Vagina (tissue), 2 donors: Measurements from ENCODE around the gene LRRN2. TPM values are rescaled to one million over a fixed set of nuclear protein-coding genes. Genes with fewer than 3 reads are reported as not detected.

ENCODE experiments used
- DNase-seq, 2 donors: peaks; one replicate each; pipeline ENCODE4 v3.0.0-alpha.2; 2017; ENCODE audit errors: extremely low spot score in 2 of 2
- H3K27ac ChIP-seq: fragments of 200-600 bp; sonication (generic); one replicate; pipeline ENCODE4 v1.5.1; 2019
- H3K27me3 ChIP-seq: fragments of 200-600 bp; sonication (generic); one replicate; pipeline ENCODE4 v1.5.1; 2019
- H3K36me3 ChIP-seq, 2 donors: fragments of 200-600 bp; sonication (generic); one replicate each; pipeline ENCODE4 v1.5.1; 2017 to 2019
- H3K4me1 ChIP-seq: fragments of 200-600 bp; sonication (generic); one replicate; pipeline ENCODE4 v1.5.1; 2019
- H3K4me3 ChIP-seq, 2 donors: fragments of 200-600 bp; sonication (generic); 1 replicate in 1 of 2; 2 replicates in 1 of 2; pipeline ENCODE4 v1.5.1; 2016 to 2019
- H3K9me3 ChIP-seq: fragments of 200-600 bp; sonication (generic); one replicate; pipeline ENCODE4 v1.5.1; 2019
- CTCF ChIP-seq, 3 experiments: fragments of 450-650 bp in 2 of 3; fragments of 200-600 bp in 1 of 3; sonication (generic) in 1 of 3; IDR thresholded peaks; one replicate each; pipeline ENCODE4 v1.5.1; 2017 to 2019; ENCODE audit warnings: antibody characterized with exemption in 3 of 3, mild to moderate bottlenecking in 2 of 3, moderate library complexity in 2 of 3
- POLR2A ChIP-seq, 2 donors: fragments of 450-650 bp; IDR thresholded peaks; one replicate each; pipeline ENCODE4 v1.6.1; 2017; ENCODE audit warnings: antibody characterized with exemption in 2 of 2, mild to moderate bottlenecking in 2 of 2, moderate library complexity in 2 of 2
- POLR2AphosphoS5 ChIP-seq, 2 donors: sonication (generic); formaldehyde crosslinking; IDR thresholded peaks; one replicate each; pipeline ENCODE4 v1.9.0; 2017; ENCODE audit warnings: antibody characterized with exemption in 2 of 2, mild to moderate bottlenecking in 2 of 2, low read depth in 1 of 2; ENCODE audit not compliant: insufficient read depth in 1 of 2
- intact Hi-C: fragments of 100-400 bp; cut with DNase I; formaldehyde crosslinking; loops from one replicate; pipeline ENCODE4 v1.15.1; 2023
- total RNA-seq: library from RNA; depleted of rRNA; stranded (reverse); fragments of >200 nt; gene quantifications from one replicate; pipeline ENCODE4 v1.2.3, GENCODE V29; 2016

LRRN2 gene
- total RNA-seq, 1 donor from 2014 or later = 3.4 TPM

- H3K27ac ChIP-seq = no peak overlapping the region
- no peak for TF ChIP-seq CTCF (IDR thresholded peaks at IDR 0.05)
- no peak for TF ChIP-seq POLR2A (IDR thresholded peaks at IDR 0.05)
- TF ChIP-seq POLR2AphosphoS5 (IDR thresholded peaks at IDR 0.05; ENCODE audit: insufficient read depth in 1 of 2, low read depth in 1 of 2) = no peak
- no peak overlapping the region for H3K4me3 ChIP-seq
- no peaks in the 10 kb centered on the region for H3K27me3 ChIP-seq
- no peaks in the 10 kb centered on the region for H3K36me3 ChIP-seq
- intact Hi-C loops = no loop called here
- H3K9me3 ChIP-seq = no peaks in the 10 kb centered on the region
- DNase-seq = no peak
- H3K4me1 ChIP-seq = peaks cover 13% of the 10 kb centered on the region
Measured at GRCh38 chr1:204680051-204680450, 5.5 kb downstream of the LRRN2 start.

- intact Hi-C loops = no loop called here
- TF ChIP-seq CTCF (IDR thresholded peaks at IDR 0.05) (no peak), POLR2AphosphoS5 (IDR thresholded peaks at IDR 0.05; ENCODE audit: insufficient read depth in 1 of 2, low read depth in 1 of 2) (no peak), POLR2A (IDR thresholded peaks at IDR 0.05) (no peak)
Measured at GRCh38 chr1:204678721-204679475, 6.6 kb downstream of the LRRN2 start.

GRCh38 chr1:204677864-204678263 lies 7.7 kb downstream of the LRRN2 start:
- intact Hi-C loops = no loop called here
- Histone ChIP-seq H3K27me3 (no peaks in the 10 kb centered on the region), H3K9me3 (no peaks in the 10 kb centered on the region), H3K4me1 (no peaks in the 10 kb centered on the region), H3K27ac (no peak overlapping the region), H3K36me3 (no peaks in the 10 kb centered on the region), H3K4me3 (no peak overlapping the region)
- TF ChIP-seq POLR2AphosphoS5 (IDR thresholded peaks at IDR 0.05; ENCODE audit: insufficient read depth in 1 of 2, low read depth in 1 of 2) (no peak), CTCF (IDR thresholded peaks at IDR 0.05) (no peak), POLR2A (IDR thresholded peaks at IDR 0.05) (no peak)
- no peak for DNase-seq

More at GRCh38 chr1:204678721-204679475, 6.6 kb downstream of the LRRN2 start:
- no peak overlapping the region for H3K27ac ChIP-seq
- H3K36me3 ChIP-seq = no peaks in the 10 kb centered on the region
- no peak overlapping the region for H3K4me3 ChIP-seq
- no peaks in the 10 kb centered on the region for H3K9me3 ChIP-seq
- peaks cover 2% of the 10 kb centered on the region for H3K4me1 ChIP-seq
- DNase-seq = no peak
- no peaks in the 10 kb centered on the region for H3K27me3 ChIP-seq

GRCh38 chr1:204676043-204676442 lies 9.5 kb downstream of the LRRN2 start:
- Histone ChIP-seq H3K4me3 (no peak overlapping the region), H3K4me1 (no peaks in the 10 kb centered on the region), H3K27me3 (no peaks in the 10 kb centered on the region), H3K36me3 (no peaks in the 10 kb centered on the region), H3K27ac (no peak overlapping the region), H3K9me3 (no peaks in the 10 kb centered on the region)
- TF ChIP-seq POLR2AphosphoS5 (IDR thresholded peaks at IDR 0.05; ENCODE audit: insufficient read depth in 1 of 2, low read depth in 1 of 2) (no peak), POLR2A (IDR thresholded peaks at IDR 0.05) (no peak), CTCF (IDR thresholded peaks at IDR 0.05) (no peak)
- no peak for DNase-seq
- intact Hi-C loops = no loop called here

GRCh38 chr1:204673909-204674649 lies 11.5 kb downstream of the LRRN2 start:
- Histone ChIP-seq H3K4me1 (no peaks in the 10 kb centered on the region), H3K27ac (no peak overlapping the region), H3K27me3 (no peaks in the 10 kb centered on the region), H3K9me3 (no peaks in the 10 kb centered on the region), H3K36me3 (no peaks in the 10 kb centered on the region), H3K4me3 (no peak overlapping the region)
- no peak for TF ChIP-seq POLR2AphosphoS5 (IDR thresholded peaks at IDR 0.05; ENCODE audit: insufficient read depth in 1 of 2, low read depth in 1 of 2)
- no peak for TF ChIP-seq CTCF (IDR thresholded peaks at IDR 0.05)
- TF ChIP-seq POLR2A (IDR thresholded peaks at IDR 0.05) = no peak
- no peak for DNase-seq
- intact Hi-C loops = no loop called here
